HL-60/S4 (cell line): Measurements from ENCODE around the gene ARF3.

ENCODE experiments used
- in situ Hi-C: fragments of 300-500 bp; cut with MboI; formaldehyde crosslinking; loops from 2 replicates; pipeline ENCODE4 v1.14.3; 2022; ENCODE audit warnings: low sequenced_read_pairs

Gene ARF3

DNA sequence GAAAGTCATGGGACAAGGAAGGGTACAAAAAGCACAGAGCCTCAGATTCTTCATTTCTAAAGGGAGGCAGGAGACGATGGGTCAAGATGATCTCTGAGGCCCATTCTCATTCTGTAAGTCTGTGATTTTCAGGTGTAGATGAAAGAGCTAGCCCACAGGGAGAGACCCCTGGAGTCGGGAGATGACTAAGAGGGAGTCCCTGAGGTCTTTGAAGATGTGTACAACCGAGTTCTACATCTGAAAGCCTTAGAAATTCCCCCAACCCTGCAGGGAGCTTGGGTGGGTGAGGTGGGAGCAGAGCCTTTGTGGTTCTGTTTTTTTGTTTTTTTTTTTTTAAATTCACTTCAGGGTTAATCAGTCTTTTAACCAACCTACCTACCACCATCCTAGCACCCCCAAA is 11.2 kb upstream of the ARF3 start:
- in situ Hi-C loops, result no loop called here

DNA sequence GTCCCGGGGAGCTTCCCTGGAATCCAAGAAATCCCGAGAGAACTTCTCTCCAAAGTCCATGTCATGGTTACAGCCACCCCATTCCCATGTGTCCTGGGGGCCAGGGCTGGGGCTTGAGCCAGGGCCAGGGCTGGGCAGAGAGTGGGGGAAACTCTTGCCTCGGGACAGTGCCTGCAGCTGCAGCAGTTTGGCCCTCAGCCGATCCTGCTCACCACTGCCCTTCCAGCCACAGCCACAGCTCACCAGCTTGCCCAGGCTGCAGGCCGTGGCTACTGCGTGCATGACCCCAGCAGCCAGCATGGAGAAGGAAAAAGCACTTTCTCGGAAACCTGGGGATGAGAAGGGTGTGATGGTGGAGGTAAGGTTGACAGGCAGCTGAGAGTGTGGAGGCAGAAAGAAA is 10.7 kb upstream of the ARF3 start:
- in situ Hi-C loops, result no loop called here

DNA sequence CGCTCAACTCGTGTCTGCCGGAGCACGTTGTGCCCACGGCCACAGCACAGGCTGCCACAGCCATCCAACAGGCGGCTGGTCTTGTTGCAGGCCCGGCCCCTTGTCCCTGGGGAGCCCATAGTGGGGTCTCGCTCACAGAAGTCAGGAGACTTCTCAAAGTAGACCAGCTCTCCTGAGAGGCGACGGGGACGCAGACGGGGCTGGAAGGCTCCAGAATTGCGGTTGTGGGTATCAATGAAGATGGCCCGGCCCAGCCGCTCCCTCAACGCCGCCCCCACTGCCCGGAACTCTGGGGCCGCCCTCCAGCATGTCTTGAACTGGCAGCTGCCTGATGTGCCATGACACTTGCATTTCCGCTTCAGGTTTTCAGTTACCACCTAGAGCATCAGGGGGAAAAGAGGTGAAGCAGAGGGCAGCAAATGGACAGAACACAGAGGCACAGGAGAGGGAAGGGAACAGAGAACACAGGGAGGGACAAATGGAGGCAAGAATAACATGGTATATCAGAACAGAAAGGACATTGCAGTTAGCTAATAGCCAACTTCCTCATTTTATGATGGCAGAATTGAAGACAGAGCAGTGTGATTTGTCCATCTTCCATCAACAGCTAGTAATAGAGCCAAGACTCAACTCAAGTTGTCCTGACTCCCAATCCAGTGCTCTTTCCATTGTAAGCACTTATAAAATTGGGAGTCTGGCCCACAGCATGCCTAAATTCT is 9.0 kb upstream of the ARF3 start:
- in situ Hi-C loops, result no loop called here

DNA sequence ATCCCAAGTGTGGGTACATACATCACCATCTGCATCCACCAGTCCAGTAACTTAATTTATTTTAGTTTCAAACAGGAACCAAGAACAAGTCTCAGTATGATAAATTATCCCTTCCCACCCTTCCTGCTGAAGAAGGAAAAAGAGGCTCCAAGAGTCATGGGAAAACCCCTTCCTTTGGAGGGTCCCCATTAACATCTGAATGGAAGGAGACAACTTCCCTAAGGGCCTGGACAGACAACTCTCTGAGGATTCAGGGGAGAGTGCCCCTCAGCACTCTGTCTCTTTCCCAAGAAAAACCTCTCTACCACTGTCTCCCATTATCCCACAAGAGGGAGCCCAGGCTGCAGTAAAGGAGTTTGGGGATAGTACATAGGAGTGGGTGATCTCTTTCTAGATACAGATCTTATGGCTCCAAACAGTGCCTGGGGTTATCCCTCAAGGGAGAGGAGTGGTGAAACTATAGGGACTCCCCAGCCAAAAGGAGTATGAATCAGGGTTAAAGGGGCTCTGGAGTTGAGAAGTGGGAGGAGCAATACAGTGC is 8.1 kb upstream of the ARF3 start:
- in situ Hi-C loops, result no loop called here

DNA sequence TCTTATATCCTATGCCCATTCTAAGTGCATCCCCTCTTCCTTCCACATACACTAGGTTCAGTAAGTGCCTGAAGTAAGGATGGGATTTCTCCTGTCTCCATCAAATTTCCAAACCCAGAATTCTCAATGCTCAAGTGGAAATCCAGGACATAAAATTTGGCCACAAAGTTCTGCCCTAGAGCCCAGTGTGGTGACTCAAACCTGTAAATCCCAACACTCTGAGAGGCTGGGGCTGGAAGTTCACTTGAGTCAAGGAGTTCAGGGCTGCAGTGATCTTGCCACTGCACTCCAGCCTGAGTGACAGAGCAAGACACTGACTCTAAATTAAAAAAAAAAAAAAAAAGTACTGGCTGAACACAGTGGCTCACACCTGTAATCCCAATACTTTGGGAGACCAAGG is 4.5 kb upstream of the ARF3 start:
- in situ Hi-C loops, result no loop called here

DNA sequence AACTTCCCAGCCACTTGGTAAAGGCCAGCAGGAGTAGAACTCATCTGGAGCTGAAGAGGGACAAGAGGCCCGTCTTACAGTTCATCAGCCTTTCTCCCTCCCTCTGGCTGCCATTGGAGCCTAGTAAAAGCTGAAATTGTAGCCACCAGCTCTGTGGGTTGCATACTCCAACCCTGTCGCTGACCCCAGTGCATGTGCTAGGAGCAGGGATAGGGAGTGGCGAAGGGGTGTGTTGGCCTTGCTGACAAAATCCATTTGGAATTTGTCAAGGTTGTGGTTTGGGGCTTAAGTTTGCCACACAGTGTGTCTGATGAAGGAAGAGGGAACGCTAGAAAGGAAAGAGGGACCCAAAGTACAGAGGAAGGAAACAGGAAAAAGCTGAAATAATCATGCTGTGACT is 4.0 kb upstream of the ARF3 start:
- in situ Hi-C loops, result no loop called here

DNA sequence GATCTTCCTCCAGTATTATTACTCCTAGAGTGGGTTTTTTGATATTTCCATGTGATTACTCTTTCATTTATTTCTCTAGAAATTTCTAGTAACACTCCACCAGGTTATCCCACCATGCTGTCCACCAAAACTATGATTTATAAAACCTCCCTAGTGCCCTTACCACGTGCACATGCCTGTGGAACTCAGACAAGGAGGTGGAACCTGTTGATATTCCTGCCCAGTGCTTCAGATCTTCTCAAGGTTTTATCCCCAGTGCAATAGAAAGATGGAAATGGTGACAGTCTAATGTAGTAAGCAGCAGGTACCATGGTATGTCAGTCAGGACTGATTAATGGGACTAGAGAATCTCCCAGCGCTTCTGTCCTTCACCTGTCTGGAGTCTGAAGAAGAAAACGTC is 3.5 kb upstream of the ARF3 start:
- in situ Hi-C loops, result no loop called here

DNA sequence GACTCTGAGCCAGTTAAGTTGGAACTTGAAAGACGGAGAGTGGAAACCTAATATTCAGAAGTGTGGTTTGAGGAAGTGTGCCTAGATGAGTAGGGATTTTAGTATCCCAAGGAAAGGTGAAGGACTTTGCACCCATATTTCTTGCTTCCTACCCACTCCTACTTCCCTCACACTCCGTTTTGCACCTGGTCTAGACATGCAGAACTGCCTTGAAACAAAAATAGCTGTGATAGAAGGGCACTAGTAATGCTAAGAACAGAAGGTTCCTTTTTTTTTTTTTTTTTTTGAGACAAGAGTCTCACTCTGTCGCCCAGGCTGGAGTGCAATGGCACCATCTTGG is 732 bp upstream of the ARF3 start:
- in situ Hi-C loops, result no loop called here

DNA sequence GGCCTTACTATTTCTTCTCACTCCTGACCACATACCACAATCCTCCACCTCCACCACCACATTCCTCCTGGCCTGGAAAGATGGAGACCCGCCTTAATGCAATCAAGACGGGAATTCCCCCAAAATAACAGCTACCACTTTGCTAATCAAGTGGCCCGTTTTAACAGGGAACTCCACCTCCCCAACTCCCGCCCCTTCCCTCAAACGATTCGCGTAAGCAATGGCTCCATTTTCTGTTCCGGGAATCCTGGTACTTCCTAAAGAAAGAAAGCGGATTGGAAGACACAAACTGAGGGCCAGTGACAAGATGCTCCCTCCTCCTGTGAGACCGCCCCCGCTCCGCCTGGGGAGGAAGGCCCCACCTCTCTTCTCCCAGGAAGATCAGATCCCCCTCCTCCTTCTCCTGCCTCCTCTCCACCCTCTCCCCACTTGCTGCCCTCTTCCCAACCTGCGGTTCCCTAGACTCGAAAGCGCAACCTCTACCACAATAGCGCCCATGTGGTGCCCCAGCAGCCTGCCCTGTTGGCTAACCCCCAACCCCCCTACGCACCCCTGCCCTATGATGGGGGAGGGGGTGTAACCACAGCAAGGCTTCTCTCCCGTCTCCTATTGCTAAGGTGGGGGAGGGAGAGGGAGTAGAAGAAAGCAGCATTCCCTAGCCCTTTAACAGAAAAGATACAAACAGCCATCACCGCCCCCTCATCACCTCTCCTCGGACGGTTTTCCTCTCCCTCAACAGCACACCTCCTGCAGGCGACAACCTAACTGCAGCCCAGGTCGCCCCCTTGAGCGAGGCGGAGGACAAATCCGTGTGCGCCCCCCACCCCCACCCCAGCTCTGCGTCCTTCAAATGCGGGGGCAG is 777 bp downstream of the ARF3 start:
- in situ Hi-C loops, result no loop called here

DNA sequence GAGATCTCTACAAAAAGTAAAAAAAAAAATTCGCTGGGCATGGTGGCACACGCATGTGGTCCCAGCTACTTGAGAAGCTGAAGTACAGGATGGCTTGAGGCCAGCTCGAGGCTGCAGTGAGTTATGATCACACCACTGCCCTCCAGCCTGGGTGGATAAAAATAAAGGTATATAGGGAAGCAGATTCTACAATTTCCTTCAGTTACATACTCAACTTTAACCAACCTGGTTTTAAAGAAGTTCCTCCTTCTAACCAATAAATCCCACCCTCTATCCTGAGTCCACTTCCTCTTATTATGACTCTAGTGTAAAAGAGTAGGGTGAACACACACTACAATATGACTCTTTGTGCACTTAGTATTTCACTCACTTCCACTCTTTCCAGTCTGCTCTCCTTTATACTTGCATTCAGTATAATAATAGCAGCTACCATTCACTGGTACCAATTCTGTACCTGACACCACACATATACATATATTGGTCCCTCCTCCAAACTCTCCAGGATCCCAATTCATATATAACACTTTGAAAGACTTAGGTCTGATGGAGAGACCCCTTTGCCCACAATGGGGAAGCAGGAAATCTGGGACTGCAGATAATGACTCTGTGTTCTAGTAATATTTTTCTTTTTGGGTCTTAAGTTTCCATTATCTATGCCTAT is 2.3 kb downstream of the ARF3 start:
- in situ Hi-C loops, result no loop called here

DNA sequence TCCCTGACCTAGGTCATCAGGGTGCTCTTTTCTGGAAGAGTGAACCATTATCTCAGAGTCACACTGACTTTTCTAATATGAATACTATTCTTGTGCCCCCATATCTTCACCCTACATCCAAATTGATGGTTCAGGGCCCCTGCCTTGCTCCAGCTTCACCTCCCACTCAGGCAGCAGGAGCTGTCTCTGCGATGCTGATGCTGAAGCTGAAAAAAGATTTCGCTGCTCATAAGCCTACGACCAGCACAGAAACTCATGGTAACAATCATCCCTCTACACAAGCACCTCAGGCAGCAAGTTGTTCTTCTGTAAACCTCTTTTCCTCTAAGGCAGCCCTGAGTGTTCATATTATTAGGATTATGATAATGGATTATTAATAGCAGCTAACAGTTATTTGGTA is 3.2 kb downstream of the ARF3 start:
- in situ Hi-C loops, result no loop called here

DNA sequence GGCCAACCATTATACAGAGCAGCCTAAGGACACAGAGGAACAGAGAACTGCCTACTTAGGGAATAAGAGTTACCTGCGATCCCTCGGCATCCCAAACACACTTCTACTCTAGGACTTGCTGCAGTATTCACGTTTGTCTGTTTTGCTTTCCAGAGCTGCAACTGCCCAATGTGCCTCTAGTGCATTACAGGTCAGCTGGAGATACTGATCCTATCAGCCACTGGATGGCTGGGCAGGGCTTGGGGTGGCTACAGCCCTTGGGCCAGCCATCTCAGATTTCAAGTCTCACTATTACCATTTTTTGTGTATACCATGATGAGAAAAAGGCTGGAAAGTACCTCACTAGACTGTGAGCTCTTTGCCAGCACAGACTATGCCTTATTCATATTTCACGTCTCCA is 4.6 kb downstream of the ARF3 start:
- in situ Hi-C loops, result no loop called here

DNA sequence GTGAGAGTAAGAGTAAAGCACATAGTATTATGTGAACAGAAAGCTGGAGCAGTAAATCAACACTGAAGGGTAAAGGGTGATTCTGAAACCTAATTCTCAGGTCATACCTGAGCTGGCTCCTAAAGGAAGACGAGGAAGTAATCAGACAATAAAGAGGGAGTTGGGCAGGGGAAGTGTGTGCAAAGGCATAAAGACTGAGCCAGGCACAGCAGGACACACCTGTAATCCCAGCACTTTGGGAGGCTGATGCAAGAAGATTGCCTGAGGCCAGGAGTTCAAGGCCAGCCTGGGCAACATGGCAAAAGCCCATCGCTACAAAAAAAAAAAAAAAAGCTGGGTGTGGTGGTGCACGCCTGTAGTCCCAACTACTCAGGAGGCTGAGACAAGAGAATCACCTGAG is 9.6 kb downstream of the ARF3 start:
- in situ Hi-C loops, result no loop called here

DNA sequence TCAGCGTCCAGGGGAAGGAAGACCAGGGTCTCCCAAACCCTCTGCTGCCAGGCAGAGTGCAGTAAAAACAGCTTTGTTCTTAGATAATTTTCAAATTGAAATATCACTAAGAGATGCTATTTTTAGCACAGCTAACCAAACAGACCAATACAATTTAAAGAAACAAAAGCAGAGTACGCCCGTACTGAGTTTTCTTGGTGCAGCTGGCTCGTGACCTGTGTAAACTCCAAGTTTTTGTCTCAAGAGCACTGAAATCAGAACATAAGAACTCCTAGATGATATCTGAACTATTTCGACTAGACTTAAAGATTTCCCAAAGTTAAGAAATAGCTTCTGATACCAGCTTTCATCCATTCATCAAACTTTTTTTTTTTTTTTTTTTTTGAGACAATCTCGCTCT is 10.3 kb downstream of the ARF3 start:
- in situ Hi-C loops, result no loop called here

DNA sequence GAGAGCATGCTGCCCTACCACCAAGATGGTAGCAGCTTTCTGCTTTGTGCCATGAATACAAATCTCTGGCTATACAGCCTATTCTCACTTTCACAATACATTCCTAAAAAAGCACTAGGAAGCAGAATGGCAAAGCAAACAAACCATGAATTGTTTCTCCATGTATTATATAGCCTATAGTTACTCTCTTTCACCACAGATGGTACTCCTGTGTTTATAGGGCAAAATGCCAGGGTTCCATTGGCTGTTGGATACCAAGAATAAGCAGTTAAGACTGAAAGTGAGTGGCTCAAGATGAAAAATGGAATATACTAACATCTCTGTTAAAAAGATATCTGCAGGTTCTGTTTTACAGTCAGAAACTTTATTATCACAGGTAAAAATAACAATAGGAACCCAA is 11.1 kb downstream of the ARF3 start:
- in situ Hi-C loops, result no loop called here

DNA sequence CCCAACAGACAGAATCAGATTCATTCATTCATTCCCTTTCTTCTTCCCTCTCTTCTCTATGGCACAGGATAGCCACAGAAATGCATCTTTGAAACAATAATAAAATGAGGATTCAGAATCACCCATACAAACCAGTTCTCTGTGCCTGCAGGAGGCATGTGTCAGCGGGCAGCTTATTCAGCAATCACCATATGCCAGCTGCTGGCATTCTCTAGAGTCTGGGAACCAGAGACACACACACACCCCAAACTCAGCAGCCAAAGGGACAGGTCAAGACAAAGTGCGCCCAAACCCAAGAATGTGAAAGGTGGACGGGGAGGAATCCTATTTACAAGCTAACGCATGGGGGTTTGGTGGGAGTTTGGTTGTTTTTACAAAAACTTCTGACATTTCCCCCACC is 14.1 kb downstream of the ARF3 start:
- in situ Hi-C loops, result no loop called here

DNA sequence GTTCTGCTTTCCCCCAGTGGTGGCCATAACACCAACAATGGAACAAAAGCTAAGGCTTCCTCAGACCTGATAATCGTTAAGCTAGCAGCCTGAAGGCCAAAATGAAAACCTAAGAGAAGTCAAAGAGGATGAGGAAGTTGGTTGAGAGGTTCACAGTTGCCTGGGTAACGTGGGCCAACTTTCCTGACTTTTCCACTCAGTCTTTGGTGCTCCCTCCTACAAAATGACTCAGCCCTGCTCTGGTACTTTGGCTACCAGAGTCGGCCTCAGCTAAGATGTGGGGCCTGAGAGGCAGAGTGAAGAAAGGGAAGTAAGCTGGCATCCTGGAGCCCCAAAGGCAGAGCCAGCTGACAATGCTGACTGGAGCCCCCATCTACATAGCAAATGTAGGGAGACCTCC is 17.1 kb downstream of the ARF3 start:
- in situ Hi-C loops, result no loop called here

DNA sequence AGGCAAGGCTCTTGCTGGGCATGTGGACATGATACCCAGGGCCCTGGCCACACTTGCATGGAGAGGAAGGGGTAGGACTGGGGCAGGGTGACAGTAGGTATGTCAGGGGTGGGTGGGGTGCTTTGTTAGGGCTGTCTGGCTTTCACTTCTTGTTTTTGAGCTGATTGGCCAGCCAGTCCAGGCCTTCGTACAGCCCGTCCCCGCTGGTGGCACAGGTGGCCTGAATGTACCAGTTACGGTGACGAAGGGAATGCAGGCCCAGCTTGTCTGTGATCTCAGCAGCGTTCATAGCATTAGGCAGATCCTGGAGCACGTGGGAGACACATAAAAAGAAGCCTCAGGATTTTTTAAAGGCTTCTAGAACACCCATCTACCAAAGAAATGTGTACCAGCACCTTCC is 18.5 kb downstream of the ARF3 start:
- in situ Hi-C loops, result no loop called here

DNA sequence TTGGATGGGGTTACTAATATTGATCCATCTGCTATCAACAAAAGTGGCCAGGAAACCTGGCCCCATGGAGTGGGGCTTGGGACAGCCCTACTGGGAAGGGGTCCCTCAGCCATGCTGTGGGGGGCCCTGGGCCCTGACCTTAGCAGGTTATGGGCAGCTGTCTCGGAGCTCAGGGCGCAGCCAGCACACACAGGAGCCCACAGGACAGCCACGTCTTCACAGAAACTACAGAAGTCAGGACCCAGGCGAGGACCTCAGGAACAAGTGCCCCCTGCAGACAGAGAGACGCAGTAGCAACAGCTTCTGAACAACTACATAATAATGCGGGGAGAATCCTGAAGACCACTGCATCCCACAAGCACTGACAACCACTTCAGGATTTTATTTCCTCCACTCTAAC is 20.1 kb downstream of the ARF3 start:
- in situ Hi-C loops, result no loop called here

DNA sequence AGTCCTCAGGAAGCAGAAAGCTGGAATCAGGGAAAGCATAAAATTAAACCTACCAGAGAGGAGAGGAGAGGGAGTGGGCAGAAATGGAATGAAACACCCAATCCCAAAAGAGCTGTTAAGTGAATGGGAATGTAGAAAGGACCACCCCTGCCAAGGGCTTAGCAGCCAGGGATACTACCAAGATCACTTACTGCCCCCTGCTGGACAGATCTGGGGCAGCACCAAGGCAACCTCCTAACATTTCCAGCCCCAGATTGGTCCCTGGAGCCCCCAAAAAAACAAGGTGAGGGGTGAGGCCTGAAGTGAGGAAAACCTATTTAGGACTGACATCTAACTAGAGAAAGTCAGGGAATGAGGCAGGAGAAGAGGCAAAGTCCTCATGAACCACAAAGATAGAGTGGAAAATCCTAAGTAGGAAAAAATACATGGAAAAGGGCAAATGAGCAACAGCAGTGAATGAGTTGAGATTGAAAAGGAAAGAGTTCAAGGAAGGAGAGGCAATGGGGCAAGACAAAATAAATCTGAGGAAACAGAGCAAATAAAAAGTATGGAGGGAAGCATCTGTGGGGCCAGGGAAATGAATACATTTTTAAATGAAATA is 20.8 kb downstream of the ARF3 start:
- in situ Hi-C loops, result no loop called here

DNA sequence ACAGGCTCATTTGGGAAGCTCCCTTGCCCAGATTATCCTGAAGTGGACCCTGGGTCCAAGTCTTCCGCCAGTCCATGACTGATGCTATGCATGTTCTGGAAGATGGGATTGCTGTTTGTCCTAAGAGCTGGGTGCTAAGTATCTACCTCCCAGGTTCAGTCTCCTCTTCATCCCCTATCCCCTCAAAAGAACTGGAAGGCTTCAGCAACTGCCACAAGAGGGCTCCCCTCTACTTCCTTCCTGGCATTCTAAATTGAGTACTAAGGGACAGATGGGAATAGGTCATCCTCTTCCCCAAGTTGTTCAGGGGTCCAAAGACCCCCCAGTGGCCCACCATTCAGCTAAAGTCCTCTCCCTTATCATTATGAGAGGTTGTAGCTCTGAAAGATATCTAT is 23.0 kb downstream of the ARF3 start:
- in situ Hi-C loops, result no loop called here
